Calu3 (cell line): Measurements from ENCODE around the gene ATG7. TPM values are rescaled to one million over a fixed set of nuclear protein-coding genes. Genes with fewer than 3 reads are reported as not detected.
"Not testable (repeated sequence)": the region's sequence is repeated elsewhere in the genome, so short reads cannot be mapped to it uniquely, and the experiment has no call there.

Experiments
- BruUV-seq: library from RNA; stranded (reverse); fragments of 400-500 nt; replicated peaks from 2 replicates; lab custom pipeline; 2021; lab: Mats Ljungman, UMichigan
- CTCF ChIA-PET: fragments of 300-600 bp; sonication (Branson Sonifier 250); formaldehyde crosslinking; loops from one replicate; lab custom pipeline; 2022; ENCODE audit warnings: antibody characterized with exemption; lab: Charles Lee
- DNase-seq: peaks from one replicate; pipeline ENCODE4 v3.0.0; 2022
- H3K27ac Mint-ChIP-seq: one replicate; pipeline ENCODE4 v1.8.0; 2022; ENCODE audit warnings: mixed read lengths; ENCODE audit not compliant: unreplicated experiment
- H3K27me3 Mint-ChIP-seq: one replicate; pipeline ENCODE4 v1.8.0; 2022; ENCODE audit warnings: mixed read lengths; ENCODE audit not compliant: unreplicated experiment
- H3K36me3 Mint-ChIP-seq: one replicate; pipeline ENCODE4 v1.8.0; 2022; ENCODE audit warnings: mild to moderate bottlenecking, moderate library complexity, mixed read lengths; ENCODE audit not compliant: insufficient read depth, unreplicated experiment
- H3K4me1 Mint-ChIP-seq: one replicate; pipeline ENCODE4 v1.8.0; 2022; ENCODE audit warnings: mild to moderate bottlenecking, low read depth, mixed read lengths; ENCODE audit not compliant: unreplicated experiment
- H3K4me3 Mint-ChIP-seq: one replicate; pipeline ENCODE4 v1.8.0; 2022; ENCODE audit warnings: mild to moderate bottlenecking, low read depth, moderate library complexity, mixed read lengths; ENCODE audit not compliant: unreplicated experiment
- H3K9me3 Mint-ChIP-seq: one replicate; pipeline ENCODE4 v1.8.0; 2022; ENCODE audit warnings: low read depth, mixed read lengths; ENCODE audit not compliant: unreplicated experiment
- intact Hi-C: fragments of 100-400 bp; cut with micrococcal nuclease; formaldehyde crosslinking; loops from one replicate; pipeline ENCODE4 v1.10.0; 2022; ENCODE audit not compliant: unreplicated experiment
- total RNA-seq: library from RNA; stranded (reverse); gene quantifications from 2 replicates; pipeline ENCODE4 v1.2.3, GENCODE V29; 2022
- TF ChIP-seq, protein P1 (sequence below): fragments of 200-600 bp; IDR thresholded peaks from one replicate; pipeline ENCODE4 v1.8.0; 2022; ENCODE audit warnings: antibody characterized with exemption; ENCODE audit not compliant: unreplicated experiment

The ATG7 gene
- total RNA-seq, 1 experiment from 2014 or later, result 37.3 TPM

DNA sequence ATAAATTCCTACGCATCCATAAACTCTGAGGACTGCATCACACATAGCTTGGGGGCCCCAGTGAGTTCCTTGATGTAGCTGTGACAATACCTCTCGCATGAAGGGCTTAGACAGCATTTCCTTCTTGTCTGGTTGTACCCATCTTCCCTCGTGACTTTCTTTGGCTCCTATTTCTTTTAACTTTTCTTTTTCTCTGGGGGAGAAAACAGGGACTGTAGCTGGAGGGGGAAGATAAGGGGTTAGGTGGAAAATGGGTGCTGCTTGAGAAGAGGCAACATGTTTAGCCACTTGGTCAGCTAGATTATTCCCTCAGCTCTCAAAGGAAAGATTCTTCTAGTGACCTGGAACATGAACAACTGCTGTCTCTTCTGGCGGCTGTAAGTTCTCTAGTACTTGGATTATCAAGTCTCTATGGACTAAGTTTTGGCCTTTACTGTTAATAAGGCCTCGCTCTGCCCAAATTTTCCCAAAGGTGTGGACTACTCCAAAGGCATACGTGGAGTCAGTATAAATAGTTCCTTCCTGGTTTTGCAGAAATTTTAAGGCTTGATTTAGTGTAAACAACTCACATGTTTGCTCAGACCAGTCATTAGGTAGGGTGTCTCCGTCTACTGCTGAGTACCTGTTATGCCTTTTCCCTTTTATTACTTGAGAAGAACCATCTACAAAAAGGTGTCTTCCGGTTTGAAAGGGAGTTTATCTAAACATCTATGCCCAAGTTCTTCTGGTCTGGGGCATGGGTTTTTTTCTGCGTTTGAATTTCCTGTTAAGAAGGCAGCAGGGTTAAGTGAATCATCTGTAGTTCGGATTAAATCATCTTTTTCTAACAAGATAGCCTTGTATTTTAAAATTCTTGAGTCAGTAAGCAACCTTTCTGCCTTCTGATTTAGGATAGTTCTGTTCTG, 21.0 kb upstream of the ATG7 start:
- H3K27me3 Mint-ChIP-seq, result no peaks in the 10 kb centered on the region
- H3K36me3 Mint-ChIP-seq, result peaks cover 7% of the 10 kb centered on the region
- no TSS peak for BruUV-seq
- H3K4me1 Mint-ChIP-seq, result peaks cover 17% of the 10 kb centered on the region
- no peak for DNase-seq
- H3K27ac Mint-ChIP-seq, result no peak overlapping the region
- intact Hi-C loops, result no loop called here
- H3K9me3 Mint-ChIP-seq, result no peaks in the 10 kb centered on the region
- CTCF ChIA-PET, result no interaction called here
- H3K4me3 Mint-ChIP-seq, result no peak overlapping the region
- TF ChIP-seq, protein P1, sequence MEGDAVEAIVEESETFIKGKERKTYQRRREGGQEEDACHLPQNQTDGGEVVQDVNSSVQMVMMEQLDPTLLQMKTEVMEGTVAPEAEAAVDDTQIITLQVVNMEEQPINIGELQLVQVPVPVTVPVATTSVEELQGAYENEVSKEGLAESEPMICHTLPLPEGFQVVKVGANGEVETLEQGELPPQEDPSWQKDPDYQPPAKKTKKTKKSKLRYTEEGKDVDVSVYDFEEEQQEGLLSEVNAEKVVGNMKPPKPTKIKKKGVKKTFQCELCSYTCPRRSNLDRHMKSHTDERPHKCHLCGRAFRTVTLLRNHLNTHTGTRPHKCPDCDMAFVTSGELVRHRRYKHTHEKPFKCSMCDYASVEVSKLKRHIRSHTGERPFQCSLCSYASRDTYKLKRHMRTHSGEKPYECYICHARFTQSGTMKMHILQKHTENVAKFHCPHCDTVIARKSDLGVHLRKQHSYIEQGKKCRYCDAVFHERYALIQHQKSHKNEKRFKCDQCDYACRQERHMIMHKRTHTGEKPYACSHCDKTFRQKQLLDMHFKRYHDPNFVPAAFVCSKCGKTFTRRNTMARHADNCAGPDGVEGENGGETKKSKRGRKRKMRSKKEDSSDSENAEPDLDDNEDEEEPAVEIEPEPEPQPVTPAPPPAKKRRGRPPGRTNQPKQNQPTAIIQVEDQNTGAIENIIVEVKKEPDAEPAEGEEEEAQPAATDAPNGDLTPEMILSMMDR, result no peak

DNA sequence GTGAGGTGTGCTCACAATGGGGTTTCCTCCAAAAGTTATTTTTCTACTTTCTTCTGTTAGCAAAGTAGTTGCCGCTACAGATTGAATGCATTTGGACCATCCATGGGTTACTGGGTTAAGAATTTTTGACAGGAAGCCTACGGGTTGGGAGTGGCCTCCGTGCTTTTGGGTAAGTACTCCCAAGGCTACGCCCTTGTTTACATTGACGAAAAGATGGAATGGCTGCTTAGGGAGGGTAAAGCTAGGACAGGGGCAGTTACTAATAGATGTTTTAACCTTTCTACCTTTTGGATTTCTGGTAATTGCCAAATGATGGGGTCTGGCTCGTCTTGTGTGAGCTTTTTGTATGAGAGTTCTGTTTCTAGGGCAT, 20.4 kb upstream of the ATG7 start:
- CTCF ChIA-PET, result no interaction called here
- Mint-ChIP-seq H3K9me3 (no peaks in the 10 kb centered on the region), H3K4me3 (no peak overlapping the region), H3K36me3 (peaks cover 9% of the 10 kb centered on the region), H3K27me3 (no peaks in the 10 kb centered on the region), H3K4me1 (peaks cover 17% of the 10 kb centered on the region), H3K27ac (no peak overlapping the region)
- TF ChIP-seq, protein P1, result no peak
- intact Hi-C loops, result no loop called here
- DNase-seq, result no peak
- no TSS peak for BruUV-seq

DNA sequence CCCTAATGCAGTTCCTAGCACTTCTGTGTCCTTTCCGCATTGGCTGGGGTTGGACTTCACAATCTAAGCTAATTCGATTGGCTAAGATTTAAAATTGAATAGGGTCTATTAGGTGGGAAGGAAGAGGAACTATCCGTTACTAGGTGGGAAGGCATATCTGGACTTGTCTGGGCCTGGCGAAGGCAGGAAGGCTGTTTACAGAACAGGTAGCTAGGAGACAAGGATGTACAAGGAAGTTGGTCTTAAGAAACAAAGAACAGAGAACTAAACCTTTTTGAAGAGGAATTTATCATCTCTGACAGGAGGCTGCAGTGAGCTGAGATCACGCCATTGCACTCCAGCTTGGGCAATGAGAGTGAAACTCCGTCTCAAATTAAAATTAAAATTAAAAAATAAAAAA, 17.3 kb upstream of the ATG7 start:
- TF ChIP-seq, protein P1, result no peak
- CTCF ChIA-PET, result no interaction called here
- intact Hi-C loops, result no loop called here
- Mint-ChIP-seq H3K4me3 (no peak overlapping the region), H3K27me3 (no peaks in the 10 kb centered on the region), H3K27ac (no peak overlapping the region), H3K9me3 (no peaks in the 10 kb centered on the region), H3K36me3 (peaks cover 13% of the 10 kb centered on the region), H3K4me1 (peaks cover 8% of the 10 kb centered on the region)
- DNase-seq, result no peak
- BruUV-seq, result no TSS peak

DNA sequence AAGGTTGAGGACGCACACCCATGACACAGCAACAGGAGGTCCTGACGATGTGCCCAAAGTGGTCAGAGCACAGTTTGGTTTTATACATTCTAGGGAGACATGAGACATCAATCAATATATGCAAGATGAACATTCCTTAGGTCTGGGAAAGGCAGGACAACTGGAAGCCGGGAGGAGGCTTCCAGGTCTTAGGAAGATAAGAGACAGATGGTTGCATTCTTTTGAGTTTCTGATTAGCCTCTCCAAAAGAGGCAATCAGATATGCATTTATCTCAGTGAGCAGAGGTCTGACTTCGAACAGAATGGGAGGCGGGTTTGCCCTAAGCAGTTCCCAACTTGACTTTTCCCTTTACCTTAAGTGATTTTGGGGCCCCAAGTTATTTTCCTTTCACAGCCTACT, 16.7 kb upstream of the ATG7 start:
- BruUV-seq, H3K9me3 Mint-ChIP-seq, H3K27me3 Mint-ChIP-seq, intact Hi-C loops, DNase-seq, H3K4me3 Mint-ChIP-seq, CTCF ChIA-PET, H3K4me1 Mint-ChIP-seq, H3K27ac Mint-ChIP-seq: not testable (repeated sequence)
- peaks cover 14% of the 10 kb centered on the region for H3K36me3 Mint-ChIP-seq

DNA sequence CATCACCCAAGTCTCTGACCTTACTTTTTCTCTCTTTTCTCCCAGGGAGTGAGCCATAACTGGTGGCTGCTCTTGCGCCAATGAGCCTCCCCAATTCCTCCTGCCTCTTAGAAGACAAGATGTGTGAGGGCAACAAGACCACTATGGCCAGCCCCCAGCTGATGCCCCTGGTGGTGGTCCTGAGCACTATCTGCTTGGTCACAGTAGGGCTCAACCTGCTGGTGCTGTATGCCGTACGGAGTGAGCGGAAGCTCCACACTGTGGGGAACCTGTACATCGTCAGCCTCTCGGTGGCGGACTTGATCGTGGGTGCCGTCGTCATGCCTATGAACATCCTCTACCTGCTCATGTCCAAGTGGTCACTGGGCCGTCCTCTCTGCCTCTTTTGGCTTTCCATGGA, 13.2 kb upstream of the ATG7 start:
- DNase-seq, result no peak
- no TSS peak for BruUV-seq

More for the DNA sequence above, 13.2 kb upstream of the ATG7 start:
- TF ChIP-seq, protein P1, result no peak
- no peak overlapping the region for H3K27ac Mint-ChIP-seq
- no peak overlapping the region for H3K4me3 Mint-ChIP-seq
- CTCF ChIA-PET, result no interaction called here
- peaks cover 14% of the 10 kb centered on the region for H3K36me3 Mint-ChIP-seq
- intact Hi-C loops, result no loop called here
- H3K27me3 Mint-ChIP-seq, result no peaks in the 10 kb centered on the region
- H3K4me1 Mint-ChIP-seq, result no peaks in the 10 kb centered on the region
- no peaks in the 10 kb centered on the region for H3K9me3 Mint-ChIP-seq
